Measurements from ENCODE around the gene TREML1.
"Not testable (repeated sequence)": the region's sequence is repeated elsewhere in the genome, so short reads cannot be mapped to it uniquely, and the experiment has no call there.

Gene TREML1

GRCh38 chr6:41136911-41137310 lies 17.2 kb downstream of the TREML1 start:
- DNase-seq: no peak

GRCh38 chr6:41135062-41135832 lies 18.9 kb downstream of the TREML1 start:
- DNase-seq: no peak

GRCh38 chr6:41132254-41132653 lies 21.9 kb downstream of the TREML1 start:
- no peak for DNase-seq

- DNase-seq: no peak
These were observed 28.9 kb downstream of the TREML1 start for GRCh38 chr6:41125282-41125681.

GRCh38 chr6:41122918-41123317 lies 31.2 kb downstream of the TREML1 start:
- DNase-seq: no peak

- no peak for DNase-seq
These were observed 31.8 kb downstream of the TREML1 start for GRCh38 chr6:41122373-41122772.

GRCh38 chr6:41120058-41120457 lies 34.1 kb downstream of the TREML1 start:
- DNase-seq: no peak

- DNase-seq: no peak
These were observed 34.6 kb downstream of the TREML1 start for GRCh38 chr6:41119508-41119907.

- DNase-seq: not testable (repeated sequence)
These were observed 39.1 kb downstream of the TREML1 start for GRCh38 chr6:41115027-41115426.

- no peak for DNase-seq
These were observed 43.1 kb downstream of the TREML1 start for GRCh38 chr6:41111017-41111416.

GRCh38 chr6:41103847-41104246 lies 50.3 kb downstream of the TREML1 start:
- no peak for DNase-seq

- no peak for DNase-seq
These were observed 53.3 kb downstream of the TREML1 start for GRCh38 chr6:41100871-41101287.
